ENCODE results near the gene BRINP2.

BRINP2 gene

GRCh38 chr1:177137814-177138213 is 32.9 kb upstream of the BRINP2 start:
- Histone ChIP-seq H3K27ac (no peak overlapping the region), H3K9me3 (no peaks in the 10 kb centered on the region), H3K27me3 (no peaks in the 10 kb centered on the region), H3K4me1 (ENCODE audit: control insufficient read depth in 1 of 2, insufficient read depth in 1 of 2, low read depth in 1 of 2, low read length in 1 of 2) (no peaks in the 10 kb centered on the region), H3K36me3 (no peaks in the 10 kb centered on the region), H3K4me3 (ENCODE audit: low read depth in 1 of 2, low read length in 1 of 2) (no peak overlapping the region)
- TF ChIP-seq CTCF (IDR thresholded peaks at IDR 0.05), result no peak

GRCh38 chr1:177138347-177138746 is 32.4 kb upstream of the BRINP2 start:
- no peak for TF ChIP-seq CTCF (IDR thresholded peaks at IDR 0.05)
- H3K27me3 ChIP-seq, result no peaks in the 10 kb centered on the region
- no peaks in the 10 kb centered on the region for H3K4me1 ChIP-seq (ENCODE audit: control insufficient read depth in 1 of 2, insufficient read depth in 1 of 2, low read depth in 1 of 2, low read length in 1 of 2)
- H3K27ac ChIP-seq, result no peak overlapping the region
- H3K4me3 ChIP-seq (ENCODE audit: low read depth in 1 of 2, low read length in 1 of 2), result no peak overlapping the region
- no peaks in the 10 kb centered on the region for H3K36me3 ChIP-seq
- H3K9me3 ChIP-seq, result no peaks in the 10 kb centered on the region

- Histone ChIP-seq H3K4me3 (ENCODE audit: low read depth in 1 of 2, low read length in 1 of 2) (no peak overlapping the region), H3K27me3 (no peaks in the 10 kb centered on the region), H3K9me3 (no peaks in the 10 kb centered on the region), H3K4me1 (ENCODE audit: control insufficient read depth in 1 of 2, insufficient read depth in 1 of 2, low read depth in 1 of 2, low read length in 1 of 2) (no peaks in the 10 kb centered on the region), H3K27ac (no peak overlapping the region), H3K36me3 (no peaks in the 10 kb centered on the region)
- no peak for TF ChIP-seq CTCF (IDR thresholded peaks at IDR 0.05)
Measured at GRCh38 chr1:177142010-177142409, 28.7 kb upstream of the BRINP2 start.

- no peak overlapping the region for H3K27ac ChIP-seq
- H3K4me3 ChIP-seq (ENCODE audit: low read depth in 1 of 2, low read length in 1 of 2), result no peak overlapping the region
- no peaks in the 10 kb centered on the region for H3K4me1 ChIP-seq (ENCODE audit: control insufficient read depth in 1 of 2, insufficient read depth in 1 of 2, low read depth in 1 of 2, low read length in 1 of 2)
- no peak for TF ChIP-seq CTCF (IDR thresholded peaks at IDR 0.05)
- no peaks in the 10 kb centered on the region for H3K27me3 ChIP-seq
- no peaks in the 10 kb centered on the region for H3K9me3 ChIP-seq
- H3K36me3 ChIP-seq, result no peaks in the 10 kb centered on the region
Measured at GRCh38 chr1:177142791-177143271, 27.9 kb upstream of the BRINP2 start.

- Histone ChIP-seq H3K9me3 (no peaks in the 10 kb centered on the region), H3K36me3 (no peaks in the 10 kb centered on the region), H3K4me1 (ENCODE audit: control insufficient read depth in 1 of 2, insufficient read depth in 1 of 2, low read depth in 1 of 2, low read length in 1 of 2) (no peaks in the 10 kb centered on the region), H3K27me3 (no peaks in the 10 kb centered on the region), H3K27ac (no peak overlapping the region), H3K4me3 (ENCODE audit: low read depth in 1 of 2, low read length in 1 of 2) (no peak overlapping the region)
- TF ChIP-seq CTCF (IDR thresholded peaks at IDR 0.05), result no peak
Measured at GRCh38 chr1:177145106-177146070, 25.4 kb upstream of the BRINP2 start.
